Stimulated activated CD4-positive, alpha-beta T cell treated with anti-CD3 and anti-CD28 coated beads, Interleukin-1b, Interleukin-23, amount 100 ng/mL, for 4 hours (primary cell): ENCODE data around the gene GALNT11.
"Not testable (repeated sequence)": the region's sequence is repeated elsewhere in the genome, so short reads cannot be mapped to it uniquely, and the experiment has no call there.

Experiments used
- DNase-seq, 2 donors: peaks; one replicate each; pipeline ENCODE4 v3.0.0-alpha.2; 2020; ENCODE audit warnings: low read depth in 2 of 2

GALNT11 gene

DNA sequence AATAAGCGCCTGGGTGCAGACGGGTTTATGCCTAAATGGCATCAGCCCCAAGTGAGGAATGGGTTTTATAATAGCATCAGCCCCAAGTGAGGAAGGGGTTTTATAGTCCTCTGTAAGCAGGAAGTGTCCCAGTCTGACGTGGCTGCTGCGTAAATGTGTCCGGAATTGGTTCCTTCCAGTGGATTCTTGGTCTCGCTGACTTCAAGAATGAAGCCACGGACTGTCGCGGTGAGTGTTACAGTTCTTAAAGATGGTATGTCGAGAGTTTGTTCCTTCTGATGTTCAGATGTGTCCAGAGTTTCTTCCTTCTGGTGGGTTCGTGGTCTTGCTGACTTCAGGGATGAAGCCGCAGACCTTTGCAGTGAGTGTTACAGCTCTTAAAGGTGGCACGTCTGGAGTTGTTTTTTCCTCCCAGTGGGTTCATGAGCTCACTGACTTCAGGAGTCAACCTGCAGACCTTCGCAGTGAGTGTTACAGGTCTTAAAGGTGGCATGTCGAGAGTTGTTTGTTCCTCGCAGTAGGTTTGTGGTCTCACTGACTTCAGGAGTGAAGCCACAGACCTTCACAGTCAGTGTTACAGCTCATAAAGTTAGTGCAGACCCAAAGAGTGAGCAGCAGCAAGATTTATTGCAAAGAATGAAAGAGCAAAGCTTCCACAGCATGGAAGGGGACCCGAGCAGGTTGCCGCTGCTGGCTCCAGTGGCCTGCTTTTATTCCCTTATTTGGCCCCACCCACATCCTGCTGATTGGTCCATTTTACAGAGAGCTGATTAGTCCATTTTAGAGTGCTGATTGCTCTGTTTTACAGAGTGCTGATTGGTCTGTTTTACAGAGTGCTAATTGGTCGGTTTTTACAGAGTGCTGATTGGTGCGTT, 2.3 kb downstream of the GALNT11 start:
- DNase-seq = not testable (repeated sequence)

DNA sequence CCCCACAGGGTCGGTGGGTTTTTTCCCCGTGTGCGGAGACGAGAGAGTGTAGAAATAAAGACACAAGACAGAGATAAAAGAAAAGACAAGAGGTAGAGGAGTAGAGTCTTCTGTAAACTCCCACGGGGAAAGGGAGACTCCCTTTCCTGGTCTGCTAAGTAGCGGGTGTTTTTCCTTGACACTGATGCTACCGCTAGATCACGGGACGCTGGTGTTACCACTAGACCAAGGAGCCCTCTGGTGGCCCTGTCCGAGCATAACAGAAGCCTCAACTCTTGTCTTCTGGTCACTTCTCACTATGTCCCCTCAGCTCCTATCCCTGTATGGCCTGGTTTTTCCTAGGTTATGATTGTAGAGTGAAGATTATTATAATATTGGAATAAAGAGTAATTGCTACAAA, 4.6 kb downstream of the GALNT11 start:
- DNase-seq = not testable (repeated sequence)

DNA sequence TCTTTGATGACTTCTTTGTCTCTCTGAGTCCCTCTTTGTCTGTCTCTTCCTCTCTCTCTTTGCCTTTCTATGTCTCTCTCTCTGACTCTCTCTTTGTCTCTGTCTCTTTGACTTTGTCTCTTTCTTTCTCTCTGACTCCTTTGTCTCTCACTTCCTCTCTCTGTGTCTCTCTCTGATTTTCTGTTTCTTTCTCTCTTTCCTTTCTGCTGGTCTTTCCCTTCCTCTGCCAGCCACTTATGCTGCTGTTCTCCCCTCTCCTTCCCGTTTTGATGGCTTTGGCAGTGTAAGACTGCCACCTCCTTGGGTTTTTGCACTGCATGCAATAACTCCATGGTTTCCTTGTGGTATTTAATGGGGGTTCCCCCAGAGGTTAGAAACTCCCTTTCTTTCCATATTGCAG, 5.2 kb downstream of the GALNT11 start:
- not testable (repeated sequence) for DNase-seq

DNA sequence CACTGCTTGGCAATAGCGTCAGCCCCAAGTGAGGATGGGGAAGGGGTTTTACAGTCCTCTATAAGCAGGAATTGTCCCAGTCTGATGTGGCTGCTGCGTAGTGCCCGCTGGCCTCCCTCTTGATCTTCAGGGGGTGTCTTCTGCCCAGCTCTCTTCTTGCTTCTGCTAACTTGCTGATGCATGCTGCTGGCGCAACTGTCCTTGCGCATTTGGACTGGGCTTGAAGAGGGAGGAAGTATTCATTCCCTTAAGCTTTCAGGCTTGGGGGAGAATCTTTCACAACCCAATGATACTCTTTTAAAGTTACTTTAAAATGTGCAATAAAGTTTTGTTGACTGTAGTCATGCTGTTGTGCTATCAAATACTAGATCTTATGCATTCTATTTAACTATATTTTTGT, 10.3 kb downstream of the GALNT11 start:
- DNase-seq = no peak

DNA sequence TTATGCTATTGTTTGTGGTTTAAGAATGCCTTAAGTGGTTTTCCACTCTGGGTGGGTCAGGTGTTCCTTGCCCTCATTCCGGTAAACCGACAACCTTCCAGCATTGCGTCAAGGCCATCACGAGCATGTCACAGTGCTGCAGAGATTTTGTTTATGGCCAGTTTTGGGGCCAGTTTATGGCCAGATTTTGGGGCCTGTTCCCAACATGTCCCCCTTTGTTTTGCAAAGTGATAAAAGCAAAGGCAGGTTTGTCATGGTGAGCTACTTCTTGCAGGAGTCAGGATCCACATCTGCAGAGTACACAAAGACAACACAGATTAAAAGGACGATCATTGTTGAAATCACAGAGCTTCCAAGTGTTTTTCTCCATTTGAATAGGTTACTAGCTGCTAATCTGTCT, 12.9 kb downstream of the GALNT11 start:
- DNase-seq = not testable (repeated sequence)

DNA sequence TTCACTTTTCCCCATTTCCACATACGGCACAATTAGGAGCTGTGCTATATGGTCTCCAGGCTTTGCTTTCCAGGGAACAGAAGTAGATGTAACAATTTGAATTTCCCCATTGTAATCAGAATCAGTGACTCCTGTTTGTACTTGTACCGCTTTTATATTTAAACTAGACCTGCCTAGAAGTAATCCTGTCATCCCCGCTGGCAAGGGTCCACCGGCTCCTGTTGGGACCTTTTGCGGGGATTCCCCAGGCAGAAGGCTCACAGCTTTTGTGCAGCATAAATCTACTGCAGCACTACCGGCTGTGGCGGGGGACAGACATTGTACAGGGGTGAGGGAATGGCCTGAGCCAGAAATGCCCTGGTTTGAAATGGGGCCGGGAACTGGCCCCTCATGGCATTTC, 17.6 kb downstream of the GALNT11 start:
- DNase-seq = not testable (repeated sequence)

DNA sequence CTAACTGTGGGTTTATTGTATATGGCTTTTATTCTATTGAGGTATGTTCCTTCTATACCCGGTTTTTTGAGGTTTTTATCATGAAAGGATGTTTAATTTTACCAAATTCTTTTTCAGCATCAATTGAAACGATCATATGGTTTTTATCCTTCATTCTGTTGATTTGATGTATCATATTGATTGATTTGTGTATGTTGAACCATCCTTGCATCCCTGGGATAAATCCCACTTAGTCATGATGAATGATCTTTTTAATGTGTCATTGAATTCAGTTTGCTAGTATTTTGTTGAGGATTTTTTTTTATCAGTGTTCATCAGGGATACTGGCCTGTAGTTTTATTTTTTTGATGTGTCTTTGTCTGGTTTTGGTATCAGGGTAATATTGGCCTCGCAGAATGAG, 19.4 kb downstream of the GALNT11 start:
- not testable (repeated sequence) for DNase-seq

DNA sequence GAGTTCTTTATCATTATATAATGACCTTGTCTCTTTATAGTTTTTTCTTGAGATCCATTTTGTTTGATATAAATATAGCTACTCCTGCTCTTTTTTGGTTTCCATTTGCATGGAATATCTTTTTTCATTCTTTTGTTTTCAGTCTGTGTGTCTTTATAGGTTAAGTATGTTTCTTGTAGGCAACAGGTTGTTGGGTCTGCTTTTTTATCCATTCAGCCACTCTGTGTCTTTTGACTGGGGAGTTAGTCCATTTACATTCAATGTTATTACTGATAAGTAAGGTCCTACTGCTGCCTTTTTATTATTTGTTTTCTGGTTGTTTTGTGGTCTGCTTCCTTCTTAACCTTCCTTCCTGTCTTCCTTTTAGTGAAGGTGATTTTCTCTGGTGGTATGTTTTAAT, 21.1 kb downstream of the GALNT11 start:
- no peak for DNase-seq

DNA sequence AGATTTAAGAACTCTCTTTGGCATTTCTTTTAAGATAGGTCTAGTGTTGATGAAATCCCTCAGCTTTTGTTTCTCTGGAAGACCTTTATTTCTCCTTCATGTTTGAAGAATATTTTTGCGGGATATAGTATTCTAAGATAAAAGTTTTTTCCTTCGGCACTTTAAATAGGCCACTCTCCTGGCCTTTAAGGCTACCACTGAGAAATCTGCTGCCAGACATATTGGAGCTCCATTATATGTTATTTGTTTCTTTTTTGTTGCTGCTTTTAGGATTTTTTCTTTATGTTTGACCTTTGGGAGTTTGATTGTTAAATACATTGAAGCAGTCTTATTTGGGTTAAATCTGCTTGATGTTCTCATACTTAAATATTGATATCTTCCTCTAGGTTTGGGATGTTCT, 22.6 kb downstream of the GALNT11 start:
- no peak for DNase-seq

DNA sequence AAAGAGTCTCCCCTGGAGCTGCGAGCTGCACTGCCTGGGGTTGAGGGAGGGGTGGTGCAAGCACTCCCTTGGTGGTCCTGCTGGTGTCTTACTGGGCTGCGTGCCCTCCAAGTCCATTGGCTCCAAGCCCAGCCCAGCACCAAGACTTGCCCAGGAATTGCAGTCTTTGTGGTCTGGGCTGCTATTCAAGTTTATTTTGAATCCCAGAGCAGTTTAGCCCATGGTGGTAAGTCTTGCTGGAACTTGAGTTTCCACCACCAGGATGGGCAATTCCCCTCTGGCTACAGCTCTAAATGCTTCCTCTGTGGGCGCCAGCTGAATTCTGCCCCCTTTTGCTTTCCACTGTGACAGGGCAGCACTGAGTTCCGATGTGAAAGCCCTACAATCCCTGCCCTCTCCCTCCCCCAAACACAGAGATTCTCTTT, 25.1 kb downstream of the GALNT11 start:
- no peak for DNase-seq

DNA sequence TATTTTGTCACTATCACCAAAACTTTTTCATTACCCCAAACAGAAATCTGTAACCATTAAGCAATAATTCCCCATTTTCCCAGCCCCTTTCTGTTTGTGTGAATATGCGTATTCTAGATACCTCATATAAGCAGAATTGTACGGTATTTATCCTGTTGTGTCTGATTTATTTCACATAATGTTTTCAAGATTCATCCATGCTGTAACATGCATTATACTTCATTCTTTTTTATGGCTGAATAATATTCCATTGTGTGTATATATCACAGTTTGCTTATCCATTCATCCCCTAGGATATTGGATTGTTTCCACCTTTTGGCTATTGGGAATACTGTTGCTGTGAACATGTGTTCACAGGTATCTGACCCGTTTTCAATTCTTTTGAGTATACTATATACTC, 26.5 kb downstream of the GALNT11 start:
- no peak for DNase-seq

DNA sequence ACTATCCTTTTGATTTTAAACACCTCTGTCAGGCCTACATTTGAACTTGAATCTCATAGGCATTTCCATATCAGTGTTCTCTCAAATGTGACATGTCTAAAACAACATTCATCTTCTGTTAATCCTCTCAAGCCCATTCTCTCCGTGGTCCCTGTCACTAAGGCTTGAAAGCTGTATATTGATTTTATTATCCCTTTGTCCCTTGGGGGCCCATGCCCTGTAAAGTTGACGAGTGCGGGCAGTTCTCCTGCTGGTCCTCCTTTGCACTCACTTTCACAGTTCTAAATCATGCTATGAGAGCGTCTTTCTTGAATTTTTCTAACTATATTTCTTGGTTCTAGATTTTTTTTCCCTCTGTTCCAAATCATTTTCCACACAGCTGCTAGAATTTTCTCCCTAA, 27.3 kb downstream of the GALNT11 start:
- DNase-seq = no peak

DNA sequence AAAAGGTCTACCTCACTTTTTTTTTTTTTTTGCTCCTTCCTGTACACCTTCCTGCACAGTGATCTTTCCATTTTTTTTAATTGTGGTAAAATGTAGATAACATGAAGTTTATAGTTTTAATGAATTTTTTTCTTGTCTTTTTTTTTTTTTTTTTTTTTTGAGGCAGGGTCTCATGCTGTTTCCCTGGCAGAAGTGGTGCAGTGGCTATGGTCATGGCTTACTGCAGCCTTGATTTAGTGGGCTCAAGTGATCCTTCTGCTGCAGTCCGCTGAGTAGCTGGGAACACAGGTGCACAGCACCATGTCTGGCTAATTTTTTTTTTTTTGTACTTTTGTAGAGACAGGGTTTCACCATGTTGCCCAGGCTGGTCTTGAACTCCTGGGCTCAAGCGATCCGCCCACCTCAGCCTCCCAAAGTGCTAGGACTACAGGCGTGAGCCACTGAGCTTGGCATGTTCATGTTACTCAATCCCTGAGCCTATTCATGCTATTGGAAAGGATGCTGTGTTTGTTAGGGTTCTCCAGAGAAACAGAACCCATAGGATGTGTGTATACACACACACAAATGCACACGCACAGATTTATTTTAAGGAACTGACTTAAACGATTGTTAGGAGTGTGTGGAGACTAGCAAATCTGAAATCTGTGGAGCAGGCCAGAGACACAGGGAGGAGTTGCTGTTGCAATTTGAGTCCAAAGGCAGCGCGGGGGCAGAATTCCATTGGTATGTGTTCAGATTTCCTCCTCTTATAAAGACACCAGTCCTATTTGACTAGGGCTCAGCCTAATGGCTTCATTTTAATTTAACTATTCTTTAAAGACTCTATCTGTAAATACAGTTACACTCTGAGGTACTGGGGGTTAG, 29.1 kb downstream of the GALNT11 start:
- DNase-seq = no peak

DNA sequence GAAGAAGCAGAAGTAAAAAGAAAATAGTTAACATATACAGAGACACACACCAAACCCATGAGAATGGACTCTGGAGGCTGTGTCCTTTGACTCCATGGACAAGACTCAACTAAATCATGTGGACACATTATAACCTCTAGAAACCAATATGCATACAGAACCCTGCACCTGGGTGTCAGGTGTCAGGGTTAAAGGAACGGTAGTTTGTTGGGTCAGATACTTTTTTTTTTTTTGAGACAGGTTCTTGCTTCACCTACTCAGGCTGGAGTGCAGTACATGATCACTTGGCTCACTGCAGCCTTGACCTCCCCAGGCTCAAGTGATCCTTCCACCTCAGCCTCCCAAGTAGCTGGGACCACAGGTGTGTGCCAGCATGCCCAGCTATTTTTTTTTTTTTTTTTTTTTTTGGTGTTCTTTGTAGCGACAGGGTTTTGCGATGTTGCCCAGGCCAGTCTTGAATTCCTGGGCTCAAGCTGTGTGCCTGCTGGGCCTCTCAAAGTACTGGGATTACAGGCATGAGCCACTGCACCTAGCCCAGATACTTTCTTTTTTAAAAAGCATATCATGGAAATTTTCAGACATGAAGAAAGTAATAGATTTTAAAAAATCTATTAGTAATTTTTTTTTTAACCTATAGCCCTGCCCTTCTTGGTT, 31.3 kb downstream of the GALNT11 start:
- DNase-seq = no peak

DNA sequence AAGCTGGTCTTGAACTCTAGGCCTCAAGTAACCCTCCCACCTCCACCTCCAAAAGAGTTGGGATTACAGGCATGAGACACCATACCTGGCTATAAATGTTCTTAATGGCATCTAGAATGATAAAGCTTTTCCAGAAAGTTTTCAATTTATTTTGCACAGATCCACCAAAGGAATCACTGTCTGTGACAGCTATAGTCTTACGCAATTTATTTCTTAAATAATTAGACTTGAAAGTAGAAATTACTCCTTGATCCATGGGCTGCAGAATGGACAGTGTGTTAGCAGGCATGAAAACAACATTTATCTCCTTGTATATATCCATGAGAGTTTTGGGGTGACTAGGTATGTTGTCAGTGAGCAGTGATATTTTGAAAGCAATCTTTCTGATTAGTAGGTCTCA, 33.8 kb downstream of the GALNT11 start:
- DNase-seq = no peak

DNA sequence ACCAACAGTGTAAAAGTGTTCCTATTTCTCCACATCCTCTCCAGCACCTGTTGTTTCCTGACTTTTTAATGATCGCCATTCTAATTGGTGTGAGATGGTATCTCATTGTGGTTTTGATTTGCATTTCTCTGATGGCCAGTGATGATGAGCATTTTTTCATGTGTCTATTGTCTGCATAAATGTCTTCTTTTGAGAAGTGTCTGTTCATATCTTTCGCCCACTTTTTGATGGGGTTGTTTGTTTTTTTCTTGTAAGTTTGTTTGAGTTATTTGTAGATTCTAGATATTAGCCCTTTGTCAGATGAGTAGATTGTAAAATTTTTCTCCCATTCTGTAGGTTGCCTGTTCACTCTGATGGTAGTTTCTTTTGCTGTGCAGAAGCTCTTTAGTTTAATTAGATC, 35.6 kb downstream of the GALNT11 start:
- not testable (repeated sequence) for DNase-seq

DNA sequence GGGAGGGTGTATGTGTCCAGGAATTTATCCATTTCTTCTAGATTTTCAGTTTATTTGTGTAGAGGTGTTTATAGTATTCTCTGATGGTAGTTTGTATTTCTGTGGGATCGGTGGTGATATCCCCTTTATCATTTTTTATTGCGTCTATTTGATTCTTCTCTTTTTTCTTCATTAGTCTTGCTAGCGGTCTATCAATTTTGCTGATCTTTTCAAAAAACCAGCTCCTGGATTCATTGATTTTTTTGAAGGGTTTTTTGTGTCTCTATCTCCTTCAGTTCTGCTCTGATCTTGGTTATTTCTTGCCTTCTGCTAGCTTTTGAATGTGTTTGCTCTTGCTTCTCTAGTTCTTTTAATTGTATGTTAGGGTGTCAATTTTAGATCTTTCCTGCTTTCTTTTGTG, 37.7 kb downstream of the GALNT11 start:
- DNase-seq = not testable (repeated sequence)

DNA sequence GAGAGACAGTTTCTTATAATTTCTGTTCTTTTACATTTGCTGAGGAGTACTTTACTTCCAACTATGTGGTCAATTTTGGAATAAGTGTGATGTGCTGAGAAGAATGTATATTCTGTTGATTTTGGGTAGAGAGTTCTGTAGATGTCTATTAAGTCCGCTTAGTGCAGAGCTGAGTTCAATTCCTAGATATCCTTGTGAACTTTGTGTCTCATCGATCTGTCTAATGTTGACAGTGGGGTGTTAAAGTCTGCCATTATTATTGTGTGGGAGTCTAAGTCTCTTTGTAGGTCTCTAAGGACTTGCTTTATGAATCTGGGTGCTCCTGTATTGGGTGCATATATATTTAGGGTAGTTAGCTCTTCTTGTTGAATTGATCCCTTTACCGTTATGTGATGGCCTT, 38.3 kb downstream of the GALNT11 start:
- not testable (repeated sequence) for DNase-seq

DNA sequence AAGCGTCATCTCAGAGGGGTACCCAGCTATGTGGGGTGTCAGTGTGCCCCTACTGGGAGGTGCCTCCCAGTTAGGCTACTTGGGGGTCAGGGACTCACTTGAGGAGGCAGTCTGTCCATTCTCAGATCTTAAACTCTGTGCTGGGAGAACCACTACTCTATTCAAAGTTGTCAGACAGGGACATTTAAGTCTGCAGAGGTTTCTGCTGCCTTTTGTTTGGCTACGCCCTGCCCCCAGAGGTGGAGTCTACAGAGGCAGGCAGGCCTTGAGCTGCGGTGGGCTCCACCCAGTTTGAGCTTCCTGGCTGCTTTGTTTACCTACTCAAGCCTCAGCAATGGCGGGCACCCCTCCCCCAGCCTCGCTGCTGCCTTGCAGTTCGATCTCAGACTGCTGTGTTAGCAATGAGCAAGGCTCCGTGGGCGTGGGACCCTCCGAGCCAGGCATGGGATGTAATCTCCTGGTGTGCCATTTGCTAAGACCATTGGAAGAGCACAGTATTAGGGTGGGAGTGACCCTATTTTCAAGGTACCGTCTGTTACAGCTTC, 40.4 kb downstream of the GALNT11 start:
- not testable (repeated sequence) for DNase-seq

DNA sequence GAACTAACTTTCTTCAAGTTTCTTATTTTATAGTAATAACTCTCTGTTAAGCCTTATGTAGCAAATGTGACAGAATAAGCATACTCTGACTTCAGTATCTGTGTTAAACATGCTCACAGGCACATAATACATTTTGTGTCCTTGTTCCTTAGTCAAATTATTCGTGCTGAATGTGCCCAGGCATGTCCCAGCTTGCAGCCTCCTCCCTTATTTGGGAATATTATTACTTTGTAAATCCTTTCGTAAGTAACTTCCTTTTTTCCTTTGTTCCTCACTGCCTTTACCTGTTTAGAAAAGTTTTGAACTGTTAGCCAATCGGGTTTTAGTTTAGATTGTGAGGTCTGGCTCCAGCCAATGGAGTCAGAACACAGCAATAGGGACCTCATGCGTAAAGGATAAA, 46.9 kb downstream of the GALNT11 start:
- DNase-seq = no peak

DNA sequence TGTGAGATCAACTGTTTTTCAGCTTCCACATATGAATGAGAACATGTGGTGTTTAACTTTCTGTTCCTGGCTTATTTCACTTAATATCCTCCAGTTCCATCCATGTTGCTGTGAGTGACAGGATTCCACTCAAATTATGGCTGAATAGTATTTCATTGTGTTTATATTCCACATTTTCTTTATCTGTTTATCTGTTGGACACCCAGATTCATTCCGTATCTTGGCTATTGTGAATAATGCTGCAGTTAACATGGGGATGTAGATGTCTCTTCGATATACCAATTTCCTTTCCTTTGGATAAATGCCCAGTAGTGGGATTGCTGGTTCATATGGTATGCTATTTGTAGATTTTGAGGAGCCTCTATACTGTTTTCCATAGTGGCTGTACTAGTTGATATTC, 47.9 kb downstream of the GALNT11 start:
- DNase-seq = no peak

DNA sequence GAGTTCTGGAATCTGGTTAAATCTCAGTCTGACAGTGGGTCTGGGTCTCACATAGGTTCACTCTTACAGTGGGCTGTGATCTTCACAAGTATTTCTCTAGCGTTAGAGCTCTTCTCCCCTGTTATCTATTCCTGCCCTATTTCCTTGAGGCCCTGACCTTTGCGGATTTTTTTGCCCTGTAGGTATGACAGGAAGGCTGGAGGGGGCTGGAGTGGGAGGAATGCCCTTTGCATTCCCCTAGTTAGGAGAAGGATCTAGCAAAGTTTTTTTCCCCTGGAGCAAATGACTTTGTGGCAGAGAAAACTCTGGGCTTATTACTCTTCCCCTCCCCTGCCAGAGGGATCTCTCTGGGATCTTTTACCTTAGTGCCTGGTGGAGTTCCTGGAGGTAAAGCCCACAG, 49.2 kb downstream of the GALNT11 start:
- DNase-seq = no peak
